Astrocyte (in vitro differentiated cells and primary cell): Measurements from ENCODE around the gene AIMP2.

ENCODE experiments used
- EZH2 ChIP-seq: IDR thresholded peaks from 2 replicates; pipeline ENCODE4 v1.6.1; 2012; ENCODE audit warnings: mild to moderate bottlenecking, low read length, inconsistent platforms; ENCODE audit not compliant: insufficient read depth
- TF ChIP-seq, protein P1 (sequence below): IDR thresholded peaks from 2 replicates; pipeline ENCODE4 v1.5.1; 2011; ENCODE audit warnings: low read depth, mild to moderate bottlenecking, inconsistent platforms, low read length, moderate library complexity; ENCODE audit not compliant: insufficient read depth

DNA sequence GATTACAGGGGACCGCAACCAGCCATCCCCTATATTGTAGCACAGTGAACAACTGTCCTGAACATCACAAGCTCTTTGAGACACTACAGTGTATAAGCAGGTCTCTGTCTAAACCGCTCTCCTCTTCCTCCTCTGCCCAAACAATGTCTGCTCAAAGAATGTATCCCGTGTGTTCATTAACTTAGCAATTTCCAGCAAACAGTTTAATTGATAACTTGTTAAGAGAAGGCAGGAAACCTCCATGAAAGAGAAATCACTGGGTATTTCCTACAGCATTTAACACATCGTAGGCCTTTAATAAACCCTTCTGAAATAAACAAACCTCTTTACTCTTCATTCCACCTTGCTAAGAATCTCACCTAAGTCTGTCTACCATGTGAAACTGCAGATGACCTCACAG is 1.7 kb upstream of the AIMP2 start:
- TF ChIP-seq, protein P1, sequence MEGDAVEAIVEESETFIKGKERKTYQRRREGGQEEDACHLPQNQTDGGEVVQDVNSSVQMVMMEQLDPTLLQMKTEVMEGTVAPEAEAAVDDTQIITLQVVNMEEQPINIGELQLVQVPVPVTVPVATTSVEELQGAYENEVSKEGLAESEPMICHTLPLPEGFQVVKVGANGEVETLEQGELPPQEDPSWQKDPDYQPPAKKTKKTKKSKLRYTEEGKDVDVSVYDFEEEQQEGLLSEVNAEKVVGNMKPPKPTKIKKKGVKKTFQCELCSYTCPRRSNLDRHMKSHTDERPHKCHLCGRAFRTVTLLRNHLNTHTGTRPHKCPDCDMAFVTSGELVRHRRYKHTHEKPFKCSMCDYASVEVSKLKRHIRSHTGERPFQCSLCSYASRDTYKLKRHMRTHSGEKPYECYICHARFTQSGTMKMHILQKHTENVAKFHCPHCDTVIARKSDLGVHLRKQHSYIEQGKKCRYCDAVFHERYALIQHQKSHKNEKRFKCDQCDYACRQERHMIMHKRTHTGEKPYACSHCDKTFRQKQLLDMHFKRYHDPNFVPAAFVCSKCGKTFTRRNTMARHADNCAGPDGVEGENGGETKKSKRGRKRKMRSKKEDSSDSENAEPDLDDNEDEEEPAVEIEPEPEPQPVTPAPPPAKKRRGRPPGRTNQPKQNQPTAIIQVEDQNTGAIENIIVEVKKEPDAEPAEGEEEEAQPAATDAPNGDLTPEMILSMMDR, result no peak
- no peak for TF ChIP-seq EZH2
